ENCODE data around the gene RAB3IL1. TPM values are rescaled to one million over a fixed set of nuclear protein-coding genes. Genes with fewer than 3 reads are reported as not detected.

RAB3IL1 gene
- total and polyA plus RNA-seq, 9 of the 15 experiments (the other 6 are each of a cell fraction or from before 2014, with no cell fraction given): 0.15 to 42.6 (median 15.5) TPM

- peak; percentile 93 for TF ChIP-seq HMGN3 (IDR thresholded peaks at IDR 0.05; ENCODE audit: borderline replicate concordance, extremely low read depth, insufficient read length, low read depth, low read length)
- no peak for TF ChIP-seq FIP1L1 (IDR thresholded peaks at IDR 0.05; ENCODE audit: low read depth, low read length, poor library complexity, severe bottlenecking)
- TF ChIP-seq NCOA4 (IDR thresholded peaks at IDR 0.05; ENCODE audit: partially characterized antibody): no peak
- no peak for TF ChIP-seq BRF2 (IDR thresholded peaks at IDR 0.05; ENCODE audit: borderline replicate concordance, insufficient read depth, insufficient read length)
- no peak for TF ChIP-seq ZNF586 (CRISPR knock-in tag; conservative IDR thresholded peaks at IDR 0.05)
- no peak for TF ChIP-seq NFIX (CRISPR knock-in tag; IDR thresholded peaks at IDR 0.05; ENCODE audit: low read depth)
- no peak; the same call in 1 of the 2 replicates for TF ChIP-seq ZNF79 (CRISPR knock-in tag; IDR thresholded peaks at IDR 0.05; ENCODE audit: low read depth)
- no peak for TF ChIP-seq PCBP2 (IDR thresholded peaks at IDR 0.05; ENCODE audit: low read depth, low read length, poor library complexity, severe bottlenecking)
- TF ChIP-seq MYNN (IDR thresholded peaks at IDR 0.05): peak; percentile 98
- TF ChIP-seq MYNN (CRISPR knock-in tag; IDR thresholded peaks at IDR 0.05): no peak
- TF ChIP-seq ZNF121 (CRISPR knock-in tag; conservative IDR thresholded peaks at IDR 0.05): no peak
- TF ChIP-seq PHF8 (IDR thresholded peaks at IDR 0.05; ENCODE audit: borderline replicate concordance, low read length): peak; percentile 19; the same call in 1 of the 2 replicates
- no peak for TF ChIP-seq NONO (IDR thresholded peaks at IDR 0.05; ENCODE audit: low read depth in 2 of 2, low read length in 1 of 2)
- no peak for TF ChIP-seq ZNF318 (IDR thresholded peaks at IDR 0.05; ENCODE audit: borderline replicate concordance in 1 of 2, low read depth in 1 of 2)
- peak; percentile 65 for TF ChIP-seq MEF2D (tag; conservative IDR thresholded peaks at IDR 0.05; ENCODE audit: low read depth)
- no peak for TF ChIP-seq C11orf30 (IDR thresholded peaks at IDR 0.05; ENCODE audit: low read depth)
- TF ChIP-seq PHTF2 (CRISPR knock-in tag; IDR thresholded peaks at IDR 0.05): no peak
- no peak for TF ChIP-seq ESRRA (IDR thresholded peaks at IDR 0.05; ENCODE audit: borderline replicate concordance, low read depth)
- TF ChIP-seq EP300 (IDR thresholded peaks at IDR 0.05; ENCODE audit: low read length): peak; percentile 97
Measured at GRCh38 chr11:61869708-61870451, 47.5 kb downstream of the RAB3IL1 start (continued).

Measured in K562 (cell line).